Common myeloid progenitor, CD34-positive (primary cell): ENCODE results near the gene MEGF6.

ENCODE experiments used
- CTCF ChIA-PET: fragments of 350-600 bp; sonication (Branson Sonifier 250); formaldehyde crosslinking; loops from one replicate; lab custom pipeline; 2021; ENCODE audit warnings: antibody characterized with exemption; lab: Charles Lee
- POLR2A ChIA-PET: fragments of 350-600 bp; sonication (Branson Sonifier 250); formaldehyde crosslinking; loops from one replicate; lab custom pipeline; 2021; ENCODE audit warnings: antibody characterized with exemption; lab: Charles Lee
- DNase-seq, 3 donors: peaks; one replicate each; pipeline versions ENCODE4 v3.0.0 to v3.0.0-alpha.2; 2013
- H3K27ac ChIP-seq, 2 experiments: 1 replicate in 1 of 2; 2 replicates in 1 of 2; pipeline ENCODE4 v1.7.0; 2013; ENCODE audit warnings: inconsistent platforms in 2 of 2, low read length in 2 of 2, mild to moderate bottlenecking in 2 of 2, low read depth in 1 of 2, moderate library complexity in 1 of 2; ENCODE audit not compliant: severe bottlenecking in 2 of 2, insufficient read depth in 1 of 2, poor library complexity in 1 of 2
- H3K27me3 ChIP-seq, 5 experiments: replicated peaks in 2 of 5; 1 replicate in 3 of 5; 2 replicates in 2 of 5; pipeline versions ENCODE4 v1.6.1 to v1.7.0; 2013; ENCODE audit warnings: low read length in 4 of 5, mild to moderate bottlenecking in 2 of 5, moderate library complexity in 2 of 5, inconsistent platforms in 1 of 5; ENCODE audit not compliant: insufficient read depth in 5 of 5, control insufficient read depth in 4 of 5
- H3K36me3 ChIP-seq, 4 experiments: 1 replicate in 2 of 4; 2 replicates in 2 of 4; pipeline versions ENCODE4 v1.6.1 to v1.7.0; 2013; ENCODE audit warnings: low read length in 3 of 4, control low read depth in 1 of 4, mild to moderate bottlenecking in 1 of 4; ENCODE audit not compliant: control insufficient read depth in 4 of 4, insufficient read depth in 4 of 4
- H3K4me1 ChIP-seq, 4 experiments: 1 replicate in 3 of 4; 2 replicates in 1 of 4; pipeline versions ENCODE4 v1.6.1 to v1.7.1; 2013; ENCODE audit warnings: low read length in 3 of 4, mild to moderate bottlenecking in 3 of 4, control low read depth in 1 of 4, inconsistent platforms in 1 of 4, moderate library complexity in 1 of 4; ENCODE audit not compliant: control insufficient read depth in 4 of 4, insufficient read depth in 4 of 4; ENCODE audit errors: control extremely low read depth in 1 of 4
- H3K4me3 ChIP-seq, 7 experiments: 1 replicate in 4 of 7; 2 replicates in 3 of 7; pipeline versions ENCODE4 v1.5.1 to v1.7.0; 2013; ENCODE audit warnings: mild to moderate bottlenecking in 7 of 7, low read length in 6 of 7, moderate library complexity in 6 of 7, inconsistent platforms in 2 of 7, low read depth in 2 of 7, control low read depth in 1 of 7; ENCODE audit not compliant: insufficient read depth in 4 of 7, control insufficient read depth in 1 of 7; ENCODE audit errors: extremely low read depth in 1 of 7
- H3K9me3 ChIP-seq, 5 experiments: 1 replicate in 4 of 5; 2 replicates in 1 of 5; pipeline versions ENCODE4 v1.6.1 to v1.7.1; 2013; ENCODE audit warnings: low read length in 4 of 5, mild to moderate bottlenecking in 2 of 5, inconsistent platforms in 1 of 5, low read depth in 1 of 5, moderate library complexity in 1 of 5; ENCODE audit not compliant: control insufficient read depth in 4 of 5, insufficient read depth in 2 of 5; ENCODE audit errors: control extremely low read depth in 1 of 5
- WGBS: methylation state at CpG from one replicate; pipeline ENCODE4 v1.1.5; 2013; ENCODE audit not compliant: insufficient coverage; 5-methylcytosine and 5-hydroxymethylcytosine counted together

MEGF6 gene

GRCh38 chr1:3455670-3456448 lies 155.4 kb downstream of the MEGF6 start:
- Histone ChIP-seq H3K9me3 (no peaks in the 10 kb centered on the region), H3K4me1 (peaks cover 0 to 35% (median 24%) of the 10 kb centered on the region in 4 experiments), H3K4me3 (no peak overlapping the region), H3K27ac (no peak overlapping the region), H3K27me3 (peaks cover 0 to 10% (median 1%) of the 10 kb centered on the region in 5 experiments), H3K36me3 (no peaks in the 10 kb centered on the region)
- ChIA-PET CTCF (interaction anchor here (1.2 to 2.7 kb wide), 2 partner anchors 16 to 26 kb away, joined by 3 to 9 read pairs; no protein-coding TSS in a partner anchor), POLR2A (no interaction called here)
- no peak for DNase-seq
- 96% methylated on average over 18 of the region's 18 CpGs for WGBS

- WGBS = 14% methylated on average over 26 of the region's 46 CpGs
- peak overlapping the region in 4 of 7 experiments; percentile 48 to 71 (median 52) for H3K4me3 ChIP-seq
These were observed 156.3 kb downstream of the MEGF6 start for GRCh38 chr1:3454811-3455618.

DNA sequence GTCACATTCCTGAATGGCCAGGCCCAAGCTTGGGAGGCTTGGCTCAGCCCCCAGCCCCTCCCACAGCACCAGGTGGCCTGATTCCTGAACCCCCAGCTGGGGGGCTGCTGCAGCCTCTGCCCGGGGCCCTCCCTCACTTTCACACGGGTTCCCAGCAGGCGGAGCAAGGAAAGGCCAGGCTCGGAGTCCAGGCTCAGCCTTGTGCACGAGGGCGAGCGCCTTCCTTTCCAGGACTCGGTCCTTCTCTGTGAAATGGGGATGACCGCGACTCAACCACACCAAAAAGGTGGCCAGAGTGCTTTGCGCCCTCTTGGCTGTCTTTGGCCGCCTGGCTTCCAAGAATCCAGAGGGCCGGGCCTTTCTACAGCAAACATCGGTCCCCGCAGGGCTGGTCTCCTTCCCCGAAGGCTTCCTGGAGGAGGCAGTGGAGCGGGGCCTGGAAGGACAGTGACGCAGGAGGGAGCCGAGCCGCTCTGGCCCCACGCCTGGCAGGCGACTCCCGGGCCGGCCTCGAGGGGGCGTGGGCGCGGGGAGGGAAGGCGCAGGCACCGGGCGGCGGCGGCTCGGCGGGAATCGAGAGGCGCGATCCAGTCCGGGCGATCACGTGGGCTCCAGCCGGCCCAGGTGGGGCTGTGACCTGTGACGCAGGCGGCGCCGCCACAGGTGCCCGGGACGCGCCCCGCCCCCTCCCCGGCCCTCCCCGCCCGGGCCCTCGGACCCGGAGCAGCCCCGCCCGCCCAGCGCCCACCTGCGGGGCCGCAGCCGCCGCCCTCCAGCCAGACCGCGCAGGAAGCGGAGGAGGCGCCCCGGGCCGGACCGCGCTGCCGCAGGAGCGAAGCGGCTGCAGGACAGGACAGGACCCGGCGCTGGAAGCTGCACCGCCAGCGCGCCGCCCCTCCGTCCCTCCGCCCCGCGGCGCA lies 157.2 kb downstream of the MEGF6 start, which contains the start of gene ARHGEF16:
ARHGEF16 (plus strand) TSS at position 775 of the 920 bp plus-strand sequence. CDS start 8,420 bp downstream, outside the sequence.
- Histone ChIP-seq H3K4me3 (peak within 1 kb of the TSS in 4 of 7 experiments; percentile 48 to 71 (median 52)), H3K27ac (no peak within 1 kb of the TSS)

More at GRCh38 chr1:3454811-3455618, 156.3 kb downstream of the MEGF6 start:
- no peaks in the 10 kb centered on the region for H3K36me3 ChIP-seq
- peak in 2 of 3 donors; percentile 29 to 40 for DNase-seq
- H3K4me1 ChIP-seq = peaks cover 0 to 35% (median 24%) of the 10 kb centered on the region in 4 experiments
- POLR2A ChIA-PET = no interaction called here
- no peak overlapping the region for H3K27ac ChIP-seq
- CTCF ChIA-PET = interaction anchor here (1.2 to 2.7 kb wide), 2 partner anchors 17 to 27 kb away, joined by 3 to 9 read pairs; no protein-coding TSS in a partner anchor
- H3K9me3 ChIP-seq = no peaks in the 10 kb centered on the region
- peaks cover 0 to 10% (median 1%) of the 10 kb centered on the region in 5 experiments for H3K27me3 ChIP-seq

GRCh38 chr1:3453203-3453761 lies 158.0 kb downstream of the MEGF6 start:
- Histone ChIP-seq H3K36me3 (no peaks in the 10 kb centered on the region), H3K27ac (peak overlapping the region in 1 of 2 experiments; percentile 25), H3K4me1 (peaks cover 0 to 26% (median 18%) of the 10 kb centered on the region in 4 experiments), H3K27me3 (peaks cover 0 to 10% (median 1%) of the 10 kb centered on the region in 5 experiments), H3K9me3 (no peaks in the 10 kb centered on the region), H3K4me3 (no peak overlapping the region)
- CTCF ChIA-PET = interaction anchor here (0.7 to 2.8 kb wide), 22 partner anchors 10 to 374 kb away, joined by 3 to 26 read pairs (median 5); no protein-coding TSS in a partner anchor
- POLR2A ChIA-PET = no interaction called here
- DNase-seq = peak; percentile 62 to 72 (median 65)
- WGBS = 0% methylated on average over 8 of the region's 18 CpGs

More for the DNA sequence above, 157.2 kb downstream of the MEGF6 start, which contains the start of gene ARHGEF16:
- peak; percentile 40 to 55 (median 52) for DNase-seq
- WGBS = 11% methylated on average over 50 of the region's 84 CpGs
- peaks cover 0 to 34% (median 24%) of the 10 kb centered on the region in 4 experiments for H3K4me1 ChIP-seq
- peaks cover 0 to 10% (median 1%) of the 10 kb centered on the region in 5 experiments for H3K27me3 ChIP-seq
- CTCF ChIA-PET = interaction anchor here (0.7 to 2.8 kb wide), 13 partner anchors 9 to 172 kb away, joined by 3 to 26 read pairs (median 11); no protein-coding TSS in a partner anchor
- POLR2A ChIA-PET = no interaction called here
- no peaks in the 10 kb centered on the region for H3K36me3 ChIP-seq
- no peaks in the 10 kb centered on the region for H3K9me3 ChIP-seq

DNA sequence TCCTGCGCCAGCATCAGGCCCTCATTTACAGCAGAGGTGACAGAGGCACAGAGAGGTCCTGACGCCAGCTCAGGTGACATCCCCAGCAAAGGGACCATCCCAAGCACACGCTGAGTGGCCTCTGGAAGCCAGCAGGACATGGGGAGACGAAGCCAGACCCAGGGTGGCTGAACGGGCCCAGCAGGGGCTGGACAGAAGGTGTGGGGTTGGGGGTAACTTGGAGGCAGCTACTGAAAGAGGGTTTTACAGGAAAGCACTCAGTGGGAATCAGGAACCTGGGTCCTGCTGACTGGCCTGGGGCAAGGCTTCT lies 158.5 kb downstream of the MEGF6 start:
- WGBS = 63% methylated on average over 4 of the region's 5 CpGs
- ChIA-PET POLR2A (no interaction called here), CTCF (interaction anchor here (0.7 to 2.8 kb wide), 20 partner anchors 9 to 374 kb away, joined by 3 to 26 read pairs (median 6); no protein-coding TSS in a partner anchor)
- H3K27ac ChIP-seq = peak overlapping the region in 1 of 2 experiments; percentile 25
- no peaks in the 10 kb centered on the region for H3K36me3 ChIP-seq
- DNase-seq = no peak
- H3K4me3 ChIP-seq = no peak overlapping the region
- no peaks in the 10 kb centered on the region for H3K9me3 ChIP-seq
- peaks cover 0 to 21% (median 14%) of the 10 kb centered on the region in 4 experiments for H3K4me1 ChIP-seq
- peaks cover 0 to 10% (median 1%) of the 10 kb centered on the region in 5 experiments for H3K27me3 ChIP-seq
